ENCODE measurements around the gene MYO5B.
"Not testable (repeated sequence)": the region's sequence is repeated elsewhere in the genome, so short reads cannot be mapped to it uniquely, and the experiment has no call there.

Gene MYO5B

GRCh38 chr18:50096766-50097435 lies 98.0 kb downstream of the MYO5B start:
- Histone ChIP-seq H3K9ac (no peak overlapping the region), H3K27me3 (no peaks in the 10 kb centered on the region), H3K4me1 (peaks cover 15% of the 10 kb centered on the region), H3K4me3 (no peak overlapping the region), H3K36me3 (no peaks in the 10 kb centered on the region), H3K4me2 (peak overlapping the region; percentile 37), H3K9me3 (no peaks in the 10 kb centered on the region), H3K27ac (no peak overlapping the region), H4K20me1 (no peaks in the 10 kb centered on the region)
- TF ChIP-seq Cebpa-rat (IDR thresholded peaks at IDR 0.05): no peak

DNA sequence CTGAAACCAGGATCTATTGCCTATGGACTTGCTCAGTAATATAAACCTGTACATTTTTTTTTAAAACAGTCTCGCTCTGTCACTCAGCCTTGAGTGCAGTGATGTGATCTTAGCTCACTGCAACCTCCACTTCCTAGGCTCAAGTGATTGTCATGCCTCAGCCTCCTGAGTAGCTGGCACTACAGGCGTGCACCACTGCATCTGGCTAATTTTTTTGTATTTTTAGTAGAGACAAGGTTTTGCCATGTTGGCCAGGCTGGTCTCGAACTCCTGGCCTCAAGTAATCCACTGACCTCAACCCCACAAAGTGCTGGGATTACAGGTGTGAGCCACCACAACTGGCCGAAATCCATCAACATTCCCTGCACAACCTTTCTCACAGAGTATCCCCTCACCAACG lies 100.2 kb downstream of the MYO5B start:
- not testable (repeated sequence) for H3K4me3 ChIP-seq, H3K9me3 ChIP-seq, H3K27ac ChIP-seq, H3K36me3 ChIP-seq, H3K9ac ChIP-seq, H3K27me3 ChIP-seq, H3K4me2 ChIP-seq, H4K20me1 ChIP-seq
- H3K4me1 ChIP-seq: peaks cover 22% of the 10 kb centered on the region

- H3K27ac ChIP-seq: no peak overlapping the region
- H3K4me2 ChIP-seq: no peak overlapping the region
- H3K9me3 ChIP-seq: no peaks in the 10 kb centered on the region
- no peak overlapping the region for H3K9ac ChIP-seq
- no peaks in the 10 kb centered on the region for H3K36me3 ChIP-seq
- H3K4me1 ChIP-seq: peaks cover 22% of the 10 kb centered on the region
- no peak overlapping the region for H3K4me3 ChIP-seq
- TF ChIP-seq Cebpa-rat (IDR thresholded peaks at IDR 0.05): no peak
- no peaks in the 10 kb centered on the region for H3K27me3 ChIP-seq
- H4K20me1 ChIP-seq: no peaks in the 10 kb centered on the region
Observed at GRCh38 chr18:50094221-50094773, 100.7 kb downstream of the MYO5B start.

DNA sequence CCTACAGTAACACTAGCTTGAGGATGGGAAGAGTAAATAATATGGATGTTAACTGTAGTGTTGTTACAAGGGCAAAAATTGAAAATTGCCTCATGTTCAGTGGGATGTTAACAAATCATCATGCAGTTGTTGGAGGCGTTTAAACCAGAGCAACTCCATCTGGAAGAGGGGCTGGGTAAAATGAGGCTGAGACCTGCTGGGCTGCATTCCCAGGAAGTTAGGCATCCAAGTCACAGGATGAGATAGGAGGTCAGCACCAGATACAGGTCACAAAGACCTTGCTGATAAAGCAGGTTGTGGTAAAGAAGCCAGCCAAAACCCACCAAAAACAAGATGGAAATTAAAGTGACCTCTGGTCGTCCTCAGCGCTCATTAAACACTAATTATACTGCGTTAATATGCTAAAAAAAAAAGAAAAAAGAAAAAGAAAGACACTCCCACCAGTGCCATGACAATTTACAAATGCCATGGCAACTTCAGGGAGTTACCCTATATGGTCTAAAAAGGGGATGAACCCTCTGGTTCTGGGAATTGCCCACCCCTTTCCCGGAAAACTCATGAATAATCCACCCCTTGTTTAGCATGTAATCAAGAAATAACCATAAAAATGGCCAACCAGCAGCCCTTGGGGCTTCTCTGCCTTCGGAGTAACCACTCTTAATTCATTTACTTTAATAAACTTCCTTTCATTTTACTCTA lies 101.4 kb downstream of the MYO5B start:
- H3K27ac ChIP-seq: no peak overlapping the region
- H3K4me2 ChIP-seq: no peak overlapping the region
- H3K4me3 ChIP-seq: no peak overlapping the region
- no peaks in the 10 kb centered on the region for H3K9me3 ChIP-seq
- H3K4me1 ChIP-seq: peaks cover 22% of the 10 kb centered on the region
- no peak for TF ChIP-seq Cebpa-rat (IDR thresholded peaks at IDR 0.05)
- no peaks in the 10 kb centered on the region for H3K27me3 ChIP-seq
- no peaks in the 10 kb centered on the region for H3K36me3 ChIP-seq
- H4K20me1 ChIP-seq: no peaks in the 10 kb centered on the region
- no peak overlapping the region for H3K9ac ChIP-seq

DNA sequence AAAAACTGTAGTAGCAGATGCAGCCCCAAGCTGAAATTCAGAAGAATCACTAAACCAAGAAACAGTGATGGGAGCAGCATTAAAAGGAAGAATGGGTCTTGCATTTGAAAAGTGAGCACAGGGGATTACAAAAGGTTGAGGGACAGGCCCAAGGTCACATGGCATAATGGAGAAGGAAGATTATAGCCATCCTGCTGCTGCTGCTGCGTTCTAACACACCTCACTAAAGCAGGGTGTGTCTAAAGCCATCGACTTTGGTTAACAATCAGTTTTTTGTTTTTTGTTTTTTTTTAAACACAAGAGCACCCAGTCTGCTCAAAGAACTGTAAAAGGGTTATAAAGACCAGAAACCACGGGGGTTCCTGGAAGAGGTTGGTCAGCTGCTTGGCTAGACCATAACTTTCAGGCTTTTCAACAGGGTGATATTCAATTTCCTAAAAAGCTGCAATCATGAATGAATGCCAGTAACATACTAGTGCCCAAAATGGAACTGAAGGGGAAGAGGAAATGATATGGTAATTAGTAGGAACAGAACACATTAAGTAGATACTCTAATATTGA lies 102.6 kb downstream of the MYO5B start:
- H3K27ac ChIP-seq: 0 out of 2 replicates have a peak overlapping the region, but pooled peaks have one; percentile 3

GRCh38 chr18:50091509-50092244 lies 103.3 kb downstream of the MYO5B start:
- Histone ChIP-seq H3K9ac (no peak overlapping the region), H3K4me2 (peak overlapping the region; percentile 47), H3K4me3 (no peak overlapping the region), H3K4me1 (peaks cover 13% of the 10 kb centered on the region), H3K27me3 (no peaks in the 10 kb centered on the region), H3K9me3 (no peaks in the 10 kb centered on the region), H4K20me1 (no peaks in the 10 kb centered on the region), H3K36me3 (no peaks in the 10 kb centered on the region), H3K27ac (0 out of 2 replicates have a peak overlapping the region, but pooled peaks have one; percentile 3)
- no peak for TF ChIP-seq Cebpa-rat (IDR thresholded peaks at IDR 0.05)

More for the DNA sequence above, 102.6 kb downstream of the MYO5B start:
- no peaks in the 10 kb centered on the region for H3K27me3 ChIP-seq
- peak overlapping the region; percentile 47 for H3K4me2 ChIP-seq
- no peak for TF ChIP-seq Cebpa-rat (IDR thresholded peaks at IDR 0.05)
- H3K36me3 ChIP-seq: no peaks in the 10 kb centered on the region
- H3K4me3 ChIP-seq: no peak overlapping the region
- H3K9ac ChIP-seq: no peak overlapping the region
- peaks cover 16% of the 10 kb centered on the region for H3K4me1 ChIP-seq
- no peaks in the 10 kb centered on the region for H3K9me3 ChIP-seq
- H4K20me1 ChIP-seq: no peaks in the 10 kb centered on the region

DNA sequence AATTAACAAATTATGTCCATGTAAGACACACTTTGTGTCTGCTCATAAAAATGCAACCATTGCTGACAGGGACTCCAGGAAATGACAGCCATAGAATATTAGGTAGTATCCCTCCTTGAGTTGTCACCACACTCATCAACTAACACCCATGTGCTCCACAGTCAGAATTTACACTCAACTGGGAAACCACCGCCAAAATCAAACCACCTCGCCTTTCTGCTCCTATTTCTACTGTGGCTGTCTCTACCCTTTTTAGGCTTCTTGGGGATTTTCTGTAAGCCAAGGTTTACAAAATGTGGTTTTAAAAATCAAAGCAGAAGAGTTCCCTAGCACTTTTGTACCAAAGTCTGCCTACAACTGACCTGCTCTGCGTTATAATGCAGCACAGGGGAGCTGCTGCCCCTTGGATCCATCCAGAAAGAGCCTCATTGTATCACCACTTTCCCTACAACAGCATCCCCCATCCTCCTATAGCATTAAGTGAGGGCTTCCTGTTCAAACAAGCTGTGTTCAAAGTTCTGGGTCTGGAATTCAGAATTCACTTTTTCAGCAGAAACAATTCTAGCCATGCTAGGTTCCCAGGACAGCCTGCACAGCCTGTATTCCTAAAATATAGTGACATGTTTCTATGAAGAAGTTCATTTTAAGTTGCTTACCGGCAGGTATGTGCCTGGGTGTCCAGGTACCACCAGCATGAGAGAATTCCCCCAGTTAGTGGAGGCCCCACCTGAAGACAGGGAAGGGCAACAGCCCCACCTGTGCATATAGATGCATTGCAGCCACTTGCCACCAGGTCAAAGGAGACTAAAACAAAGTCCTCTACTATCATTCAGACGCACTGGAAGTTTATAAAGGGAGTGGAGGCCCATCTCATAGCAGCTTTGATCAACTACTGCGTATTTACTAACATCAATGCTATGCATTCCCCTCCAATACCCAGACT lies 104.3 kb downstream of the MYO5B start:
- H3K4me3 ChIP-seq: no peak overlapping the region
- no peak overlapping the region for H3K27ac ChIP-seq
- H4K20me1 ChIP-seq: no peaks in the 10 kb centered on the region
- no peak for TF ChIP-seq Cebpa-rat (IDR thresholded peaks at IDR 0.05)
- H3K4me2 ChIP-seq: no peak overlapping the region
- no peak overlapping the region for H3K9ac ChIP-seq
- H3K36me3 ChIP-seq: no peaks in the 10 kb centered on the region
- H3K9me3 ChIP-seq: no peaks in the 10 kb centered on the region
- H3K4me1 ChIP-seq: peaks cover 13% of the 10 kb centered on the region
- no peaks in the 10 kb centered on the region for H3K27me3 ChIP-seq

- Histone ChIP-seq H3K4me2 (no peak overlapping the region), H3K9ac (no peak overlapping the region), H3K4me3 (no peak overlapping the region), H3K27ac (no peak overlapping the region), H4K20me1 (no peaks in the 10 kb centered on the region), H3K36me3 (no peaks in the 10 kb centered on the region), H3K27me3 (no peaks in the 10 kb centered on the region), H3K4me1 (peaks cover 13% of the 10 kb centered on the region), H3K9me3 (no peaks in the 10 kb centered on the region)
- TF ChIP-seq Cebpa-rat (IDR thresholded peaks at IDR 0.05): no peak
Observed at GRCh38 chr18:50089702-50090101, 105.2 kb downstream of the MYO5B start.

DNA sequence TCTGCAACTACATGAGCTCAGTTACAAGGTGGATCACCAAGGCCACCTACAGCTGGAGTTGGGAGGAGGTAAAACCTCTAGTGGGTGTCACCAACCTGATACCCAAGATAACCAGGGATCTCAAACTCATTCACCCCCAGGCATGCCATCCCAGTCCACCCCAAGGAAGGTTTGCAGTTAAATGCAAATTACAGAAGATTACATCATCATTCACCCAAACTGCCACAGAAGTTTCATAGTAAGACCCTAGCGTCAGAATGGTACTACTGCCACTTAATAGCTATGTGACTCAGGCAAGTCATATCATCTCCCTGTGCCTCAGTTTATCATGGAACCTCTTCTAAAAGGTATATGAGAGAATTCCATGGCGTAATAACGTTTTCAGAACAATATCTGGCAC lies 111.2 kb downstream of the MYO5B start:
- Histone ChIP-seq H4K20me1 (no peaks in the 10 kb centered on the region), H3K27me3 (no peaks in the 10 kb centered on the region), H3K4me1 (no peaks in the 10 kb centered on the region), H3K9ac (no peak overlapping the region), H3K36me3 (no peaks in the 10 kb centered on the region), H3K4me3 (no peak overlapping the region), H3K9me3 (no peaks in the 10 kb centered on the region), H3K27ac (no peak overlapping the region), H3K4me2 (no peak overlapping the region)
- no peak for TF ChIP-seq Cebpa-rat (IDR thresholded peaks at IDR 0.05)

All from BLaER1 (cell line).